Activated B cell treated with CpG ODN at 0.5 μM for 24 hours (primary cell): ENCODE measurements around the gene SPATA32. TPM values are rescaled to one million over a fixed set of nuclear protein-coding genes. Genes with fewer than 3 reads are reported as not detected.
A peak's percentile ranks its signal among the peaks of the same experiment; 100 is the strongest.
"Not testable (repeated sequence)": the region's sequence is repeated elsewhere in the genome, so short reads cannot be mapped to it uniquely, and the experiment has no call there.

Experiments used
- ATAC-seq: fragments of 200-7000 bp; cut with Tn5 transposase; one replicate; pipeline ENCODE4 v1.10.0; 2021; ENCODE audit warnings: low read depth, mild to moderate bottlenecking, moderate library complexity
- CTCF ChIA-PET: fragments of 350-600 bp; sonication (Branson Sonifier 250); formaldehyde crosslinking; loops from one replicate; lab custom pipeline; 2021; ENCODE audit warnings: antibody characterized with exemption; lab: Charles Lee
- POLR2A ChIA-PET: fragments of 350-600 bp; sonication (Branson Sonifier 250); formaldehyde crosslinking; loops from one replicate; lab custom pipeline; 2021; ENCODE audit warnings: antibody characterized with exemption; lab: Charles Lee
- DNase-seq: peaks from one replicate; pipeline ENCODE4 v3.0.0; 2022
- H3K27ac Mint-ChIP-seq: one replicate; pipeline ENCODE4 v1.8.0; 2020; ENCODE audit warnings: mixed read lengths
- H3K27me3 Mint-ChIP-seq: one replicate; pipeline ENCODE4 v1.8.0; 2021; ENCODE audit warnings: mixed read lengths
- H3K36me3 Mint-ChIP-seq: one replicate; pipeline ENCODE4 v1.8.0; 2021; ENCODE audit warnings: low read depth, mixed read lengths
- H3K4me1 Mint-ChIP-seq: one replicate; pipeline ENCODE4 v1.8.0; 2021; ENCODE audit warnings: mixed read lengths
- H3K4me3 Mint-ChIP-seq: one replicate; pipeline ENCODE4 v1.8.0; 2020; ENCODE audit warnings: mild to moderate bottlenecking, mixed read lengths
- H3K9me3 Mint-ChIP-seq: one replicate; pipeline ENCODE4 v1.8.0; 2020; ENCODE audit warnings: mixed read lengths
- intact Hi-C: fragments of 100-400 bp; cut with micrococcal nuclease; formaldehyde crosslinking; loops from one replicate; pipeline ENCODE4 v1.15.1; 2024
- total RNA-seq: library from RNA; stranded (reverse); gene quantifications from 2 replicates; pipeline ENCODE4 v1.2.3, GENCODE V29; 2022
- TF ChIP-seq, protein P1 (sequence below): fragments of 200-600 bp; IDR thresholded peaks from one replicate; pipeline ENCODE4 v1.8.0; 2022; ENCODE audit warnings: antibody characterized with exemption, mild to moderate bottlenecking

SPATA32 gene
- total RNA-seq, 1 donor from 2014 or later: 0.27 TPM

DNA sequence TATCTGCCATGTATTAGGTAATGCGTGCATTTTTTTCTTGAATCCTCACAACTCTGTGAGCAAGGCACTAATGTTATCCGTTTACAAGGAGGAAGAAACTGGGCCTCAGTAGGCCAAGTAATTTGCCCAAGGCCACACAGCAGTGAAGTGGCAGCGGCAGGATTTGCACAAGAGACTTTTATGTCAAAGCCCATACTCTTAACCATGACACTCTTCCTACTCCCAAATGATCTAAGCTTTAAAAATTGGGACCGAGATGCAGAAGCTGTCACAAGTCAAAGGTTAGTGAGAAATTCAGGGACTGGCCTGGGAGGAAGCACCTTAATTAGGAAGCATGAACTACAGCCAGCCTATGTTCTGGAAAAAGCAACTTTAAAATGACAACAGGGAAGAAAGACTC, 44.2 kb upstream of the SPATA32 start:
- H3K4me1 Mint-ChIP-seq: peaks cover 92% of the 10 kb centered on the region
- TF ChIP-seq, protein P1, sequence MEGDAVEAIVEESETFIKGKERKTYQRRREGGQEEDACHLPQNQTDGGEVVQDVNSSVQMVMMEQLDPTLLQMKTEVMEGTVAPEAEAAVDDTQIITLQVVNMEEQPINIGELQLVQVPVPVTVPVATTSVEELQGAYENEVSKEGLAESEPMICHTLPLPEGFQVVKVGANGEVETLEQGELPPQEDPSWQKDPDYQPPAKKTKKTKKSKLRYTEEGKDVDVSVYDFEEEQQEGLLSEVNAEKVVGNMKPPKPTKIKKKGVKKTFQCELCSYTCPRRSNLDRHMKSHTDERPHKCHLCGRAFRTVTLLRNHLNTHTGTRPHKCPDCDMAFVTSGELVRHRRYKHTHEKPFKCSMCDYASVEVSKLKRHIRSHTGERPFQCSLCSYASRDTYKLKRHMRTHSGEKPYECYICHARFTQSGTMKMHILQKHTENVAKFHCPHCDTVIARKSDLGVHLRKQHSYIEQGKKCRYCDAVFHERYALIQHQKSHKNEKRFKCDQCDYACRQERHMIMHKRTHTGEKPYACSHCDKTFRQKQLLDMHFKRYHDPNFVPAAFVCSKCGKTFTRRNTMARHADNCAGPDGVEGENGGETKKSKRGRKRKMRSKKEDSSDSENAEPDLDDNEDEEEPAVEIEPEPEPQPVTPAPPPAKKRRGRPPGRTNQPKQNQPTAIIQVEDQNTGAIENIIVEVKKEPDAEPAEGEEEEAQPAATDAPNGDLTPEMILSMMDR: no peak
- DNase-seq: no peak
- peaks cover 44% of the 10 kb centered on the region for H3K36me3 Mint-ChIP-seq
- no peak overlapping the region for H3K4me3 Mint-ChIP-seq
- no peak for ATAC-seq
- no peaks in the 10 kb centered on the region for H3K27me3 Mint-ChIP-seq
- no peaks in the 10 kb centered on the region for H3K9me3 Mint-ChIP-seq
- intact Hi-C loops: no loop called here
- POLR2A ChIA-PET: interaction anchor here (1.7 to 12.5 kb wide), 5 partner anchors 8 to 84 kb away, joined by 4 to 436 read pairs (median 21); partner anchors contain the start of genes FMNL1 and MAP3K14
- CTCF ChIA-PET: interaction anchor here (0.8 to 1.4 kb wide), 3 partner anchors 22 to 170 kb away, joined by 3 to 4 read pairs (median 3); partner anchors contain the start of gene ACBD4
- peak overlapping the region; percentile 86 for H3K27ac Mint-ChIP-seq

DNA sequence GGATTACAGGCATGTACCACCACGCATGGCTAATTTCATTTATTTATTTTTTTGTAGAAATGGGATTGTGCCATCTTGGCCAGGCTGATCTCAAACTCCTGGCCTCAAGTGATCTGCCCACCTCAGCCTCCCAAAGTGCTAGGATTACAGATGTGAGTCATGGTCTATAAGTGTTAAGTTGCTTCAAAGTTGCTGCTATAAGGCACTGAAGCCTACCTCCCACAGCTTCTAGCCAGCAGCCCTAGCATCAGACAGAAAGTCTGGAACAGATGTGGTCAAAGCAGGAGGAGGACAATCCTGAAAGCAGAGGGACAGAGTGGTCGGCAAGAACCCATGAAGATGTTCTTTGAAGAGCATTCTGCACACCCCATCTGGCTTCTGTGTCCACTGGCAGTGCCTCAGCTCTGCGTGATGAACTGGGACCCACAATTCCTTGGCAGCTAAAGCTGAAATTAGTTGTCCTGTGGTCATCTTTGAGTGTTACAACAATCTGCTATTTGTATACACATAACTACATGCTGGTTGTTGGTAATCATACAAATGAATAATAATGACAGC, 43.7 kb upstream of the SPATA32 start:
- intact Hi-C loops: no loop called here
- Mint-ChIP-seq H3K4me3 (no peak overlapping the region), H3K27ac (peak overlapping the region; percentile 86), H3K36me3 (peaks cover 40% of the 10 kb centered on the region), H3K4me1 (peaks cover 92% of the 10 kb centered on the region), H3K9me3 (no peaks in the 10 kb centered on the region), H3K27me3 (no peaks in the 10 kb centered on the region)
- no peak for DNase-seq
- POLR2A ChIA-PET: interaction anchor here (1.7 to 12.5 kb wide), 4 partner anchors 9 to 83 kb away, joined by 4 to 436 read pairs (median 28); partner anchors contain the start of genes FMNL1 and MAP3K14
- ATAC-seq: no peak
- CTCF ChIA-PET: interaction anchor here (1.2 kb wide), 1 partner anchor 170 kb away, joined by 3 read pairs; the partner anchor contains the start of gene ACBD4
- TF ChIP-seq, protein P1: no peak

DNA sequence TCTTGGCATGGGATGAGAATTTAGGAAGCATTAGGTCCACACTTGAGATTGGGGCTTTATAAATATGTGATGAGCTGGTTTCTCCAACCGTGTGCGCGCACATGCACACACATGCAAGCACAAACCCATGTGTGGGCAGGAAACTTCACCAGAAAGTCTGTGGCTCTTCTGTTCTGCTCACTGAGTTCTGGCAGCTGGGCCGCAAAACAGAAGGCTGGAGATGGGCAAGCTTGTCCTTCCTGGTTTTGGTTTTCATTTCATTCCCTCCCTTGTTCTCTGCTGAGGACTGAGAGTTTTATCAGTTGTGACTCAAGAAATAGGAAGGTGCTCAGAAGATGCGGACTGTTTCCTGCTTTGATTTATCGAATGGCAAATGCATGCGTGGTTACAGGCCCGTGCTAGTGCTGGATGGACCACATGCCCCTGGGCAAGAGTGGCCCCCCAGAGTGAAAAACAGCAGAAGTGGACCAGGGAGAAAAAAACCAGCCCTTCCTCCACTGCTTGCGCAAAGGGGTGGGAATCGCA, 40.8 kb upstream of the SPATA32 start:
- H3K4me1 Mint-ChIP-seq: peaks cover 93% of the 10 kb centered on the region
- ATAC-seq (peak; percentile 45), DNase-seq (no peak)
- H3K36me3 Mint-ChIP-seq: peaks cover 39% of the 10 kb centered on the region
- TF ChIP-seq, protein P1: no peak
- no peaks in the 10 kb centered on the region for H3K9me3 Mint-ChIP-seq
- intact Hi-C loops: no loop called here
- CTCF ChIA-PET: interaction anchor here (1.1 to 6.1 kb wide), 4 partner anchors 9 to 26 kb away, joined by 3 to 38 read pairs (median 8); partner anchors contain the start of gene MAP3K14
- H3K27ac Mint-ChIP-seq: peak overlapping the region; percentile 93
- H3K27me3 Mint-ChIP-seq: no peaks in the 10 kb centered on the region
- POLR2A ChIA-PET: interaction anchor here (0.5 to 12.5 kb wide), 11 partner anchors 10 to 141 kb away, joined by 3 to 436 read pairs (median 3); partner anchors contain the start of genes FMNL1, HEXIM2 and MAP3K14
- peak overlapping the region; percentile 75 for H3K4me3 Mint-ChIP-seq

DNA sequence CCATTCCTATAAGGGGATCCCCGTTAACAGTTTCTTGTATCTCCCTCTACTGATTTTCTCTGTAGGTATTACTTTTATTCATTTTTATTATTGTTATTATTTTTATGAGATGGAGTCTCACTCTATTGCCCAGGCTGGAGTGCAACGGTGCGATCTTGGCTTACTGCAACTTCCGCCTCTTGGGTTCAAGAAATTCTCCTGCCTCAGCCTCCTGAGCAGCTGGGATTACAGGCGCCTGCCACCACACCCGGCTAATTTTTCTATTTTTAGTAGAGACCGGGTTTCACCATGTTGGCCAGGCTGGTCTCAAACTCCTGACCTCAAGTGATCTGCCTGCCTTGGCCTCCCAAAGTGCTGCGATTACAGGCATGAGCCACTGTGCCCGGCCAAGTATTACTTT, 40.3 kb upstream of the SPATA32 start:
- ATAC-seq, H3K9me3 Mint-ChIP-seq, intact Hi-C loops, DNase-seq, H3K27me3 Mint-ChIP-seq: not testable (repeated sequence)
- H3K27ac Mint-ChIP-seq: peak overlapping the region; percentile 93
- peaks cover 93% of the 10 kb centered on the region for H3K4me1 Mint-ChIP-seq
- POLR2A ChIA-PET: interaction anchor here (0.6 to 12.5 kb wide), 12 partner anchors 7 to 1102 kb away, joined by 3 to 436 read pairs (median 4); partner anchors contain the start of genes ATXN7L3, FMNL1, HEXIM2 and MAP3K14
- peak overlapping the region; percentile 75 for H3K4me3 Mint-ChIP-seq
- CTCF ChIA-PET: interaction anchor here (1.1 to 6.1 kb wide), 4 partner anchors 9 to 25 kb away, joined by 3 to 38 read pairs (median 8); partner anchors contain the start of gene MAP3K14
- peaks cover 35% of the 10 kb centered on the region for H3K36me3 Mint-ChIP-seq

DNA sequence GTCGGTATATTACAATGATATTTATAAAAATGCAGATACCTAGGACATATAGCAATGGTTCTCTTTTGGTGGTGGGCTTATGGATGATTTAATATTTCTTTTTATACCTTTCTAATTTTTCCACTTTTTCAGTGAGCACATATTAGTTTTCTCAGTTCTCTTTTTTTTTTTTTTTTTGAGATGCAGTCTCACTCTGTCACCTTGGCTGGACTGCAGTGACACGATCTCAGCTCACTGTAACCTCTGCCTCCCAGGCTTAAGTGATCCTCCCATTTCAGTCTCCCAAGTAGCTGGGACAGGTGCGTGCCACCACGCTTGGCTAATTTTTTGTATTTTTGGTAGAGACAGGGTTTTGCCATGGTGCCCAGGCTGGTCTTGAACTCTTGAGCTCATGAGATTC, 39.8 kb upstream of the SPATA32 start:
- peak; percentile 25 for ATAC-seq
- peaks cover 94% of the 10 kb centered on the region for H3K4me1 Mint-ChIP-seq
- H3K27ac Mint-ChIP-seq: peak overlapping the region; percentile 93
- peak overlapping the region; percentile 67 for H3K4me3 Mint-ChIP-seq
- intact Hi-C loops: no loop called here
- TF ChIP-seq, protein P1: no peak
- peaks cover 34% of the 10 kb centered on the region for H3K36me3 Mint-ChIP-seq
- no peaks in the 10 kb centered on the region for H3K9me3 Mint-ChIP-seq
- POLR2A ChIA-PET: interaction anchor here (0.6 to 12.5 kb wide), 8 partner anchors 8 to 1102 kb away, joined by 3 to 436 read pairs (median 6); partner anchors contain the start of genes ATXN7L3, FMNL1 and MAP3K14
- CTCF ChIA-PET: interaction anchor here (1.5 to 6.1 kb wide), 2 partner anchors 10 to 25 kb away, joined by 9 to 38 read pairs; no protein-coding TSS in a partner anchor
- H3K27me3 Mint-ChIP-seq: no peaks in the 10 kb centered on the region
- DNase-seq: no peak
